Right lobe of liver (tissue), 6 donors: Measurements from ENCODE around the gene ADGRF3. TPM values are rescaled to one million over a fixed set of nuclear protein-coding genes. Genes with fewer than 3 reads are reported as not detected.

Experiments used
- ATAC-seq, 4 donors: fragments of 200-7000 bp; cut with Tn5 transposase; one replicate each; pipeline ENCODE4 v1.9.1; 2020; ENCODE audit warnings: mild to moderate bottlenecking in 4 of 4, moderate library complexity in 4 of 4
- DNase-seq, 3 donors: peaks; one replicate each; pipeline ENCODE4 v3.0.0-alpha.2; 2020
- H3K27ac ChIP-seq, 3 donors: fragments of 200-600 bp; one replicate each; pipeline ENCODE4 v1.8.0; 2022
- H3K27me3 ChIP-seq, 2 donors: fragments of 200-600 bp; one replicate each; pipeline ENCODE4 v1.8.0; 2022
- H3K36me3 ChIP-seq, 4 donors: fragments of 200-600 bp; sonication (generic) in 1 of 4; one replicate each; pipeline versions ENCODE4 v1.5.1 to v1.8.0; 2017 to 2022; ENCODE audit warnings: control low read depth in 1 of 4
- H3K4me1 ChIP-seq, 4 donors: fragments of 200-600 bp; sonication (generic) in 1 of 4; one replicate each; pipeline versions ENCODE4 v1.5.1 to v1.8.0; 2017 to 2022; ENCODE audit warnings: control low read depth in 1 of 4
- H3K4me3 ChIP-seq, 3 donors: fragments of 200-600 bp; one replicate each; pipeline ENCODE4 v1.8.0; 2022
- H3K9me3 ChIP-seq, 4 donors: fragments of 200-600 bp; sonication (generic) in 1 of 4; one replicate each; pipeline versions ENCODE4 v1.5.1 to v1.8.0; 2017 to 2022; ENCODE audit warnings: control low read depth in 1 of 4
- CTCF ChIP-seq, 4 donors: fragments of 200-600 bp in 3 of 4; fragments of 450-650 bp in 1 of 4; IDR thresholded peaks; one replicate each; pipeline versions ENCODE4 v1.5.1 to v1.8.0; 2016 to 2022; ENCODE audit warnings: antibody characterized with exemption in 4 of 4, mild to moderate bottlenecking in 2 of 4
- POLR2A ChIP-seq: fragments of 450-650 bp; IDR thresholded peaks from one replicate; pipeline ENCODE4 v1.6.1; 2017; ENCODE audit warnings: antibody characterized with exemption, mild to moderate bottlenecking
- WGBS: methylation state at CpG from one replicate; pipeline ENCODE4 v1.1.6; 2018; ENCODE audit warnings: low coverage, low lambda C conversion rate; ENCODE audit not compliant: insufficient coverage; ENCODE audit errors: missing lambda C conversion rate; 5-methylcytosine and 5-hydroxymethylcytosine counted together
- intact Hi-C, 2 donors: fragments of 100-400 bp; cut with DNase I; formaldehyde crosslinking; loops; one replicate each; pipeline versions ENCODE4 v1.11.2 to v1.14.1; 2022
- total RNA-seq, 6 experiments: library from RNA; depleted of rRNA in 2 of 6; stranded (reverse); fragments of >200 nt in 2 of 6; fragmentation: NEBNext Ultra II Directional in 3 of 6; extraction: Animal tissue kit (Norgen Biotek cat#: 25700) in 3 of 6; gene quantifications; one replicate each; pipeline versions ENCODE4 v1.1.0 to v1.2.4, GENCODE V29; 2016 to 2023
- donor health status: DM: no; HTN: yes; CAD: no.
- donor health status: DM: no; HTN: no; CAD: no.
- donor health status: DM: no; HTN: no; CAD: no.
- donor health status: DM: no; HTN: yes; CAD: no.
- donor health status: DM: no; HTN: yes; CAD: no.

ADGRF3 gene
- total RNA-seq, 6 experiments from 2014 or later: 0.07 to 0.51 (median 0.15) TPM; not detected in 3

GRCh38 chr2:26366957-26367356 lies 20.4 kb upstream of the ADGRF3 start:
- intact Hi-C loops: no loop called here
- Histone ChIP-seq H3K27ac (no peak overlapping the region), H3K36me3 (peaks cover 0 to 15% (median 0%) of the 10 kb centered on the region in 4 donors), H3K4me1 (peaks cover 0 to 11% (median 3%) of the 10 kb centered on the region in 4 donors), H3K4me3 (no peak overlapping the region), H3K9me3 (no peaks in the 10 kb centered on the region), H3K27me3 (no peaks in the 10 kb centered on the region)
- DNase-seq: no peak
- no peak for ATAC-seq
- TF ChIP-seq POLR2A: no peak
- TF ChIP-seq CTCF (IDR thresholded peaks at IDR 0.05): no peak
- WGBS: 90% methylated on average over 5 of the region's 5 CpGs

GRCh38 chr2:26364669-26365068 lies 18.1 kb upstream of the ADGRF3 start:
- no peak overlapping the region for H3K4me3 ChIP-seq
- H3K9me3 ChIP-seq: no peaks in the 10 kb centered on the region
- intact Hi-C loops: no loop called here
- DNase-seq: no peak
- H3K27ac ChIP-seq: no peak overlapping the region
- H3K36me3 ChIP-seq: peaks cover 0 to 15% (median 0%) of the 10 kb centered on the region in 4 donors
- 95% methylated on average over 4 of the region's 4 CpGs for WGBS
- no peaks in the 10 kb centered on the region for H3K27me3 ChIP-seq
- H3K4me1 ChIP-seq: peaks cover 0 to 11% (median 3%) of the 10 kb centered on the region in 4 donors
- no peak for TF ChIP-seq POLR2A
- TF ChIP-seq CTCF (IDR thresholded peaks at IDR 0.05): no peak
- ATAC-seq: no peak

GRCh38 chr2:26363958-26364357 lies 17.4 kb upstream of the ADGRF3 start:
- ATAC-seq (no peak), DNase-seq (no peak)
- TF ChIP-seq CTCF (IDR thresholded peaks at IDR 0.05): no peak
- no peak for TF ChIP-seq POLR2A
- no peak overlapping the region for H3K4me3 ChIP-seq
- 64% methylated on average over 2 of the region's 3 CpGs for WGBS
- no peaks in the 10 kb centered on the region for H3K9me3 ChIP-seq
- H3K4me1 ChIP-seq: peaks cover 0 to 11% (median 3%) of the 10 kb centered on the region in 4 donors
- H3K36me3 ChIP-seq: peaks cover 0 to 15% (median 0%) of the 10 kb centered on the region in 4 donors
- intact Hi-C loops: no loop called here
- H3K27me3 ChIP-seq: no peaks in the 10 kb centered on the region
- H3K27ac ChIP-seq: no peak overlapping the region

GRCh38 chr2:26363323-26363722 lies 16.7 kb upstream of the ADGRF3 start:
- ATAC-seq: peak; percentile 88 to 99 (median 92)
- no peak overlapping the region for H3K4me3 ChIP-seq
- 48% methylated on average over 4 of the region's 4 CpGs for WGBS
- H3K4me1 ChIP-seq: peaks cover 0 to 11% (median 3%) of the 10 kb centered on the region in 4 donors
- TF ChIP-seq CTCF (IDR thresholded peaks at IDR 0.05): no peak
- no peak for TF ChIP-seq POLR2A
- intact Hi-C loops: no loop called here
- H3K27ac ChIP-seq: peak overlapping the region in 1 of 3 donors; percentile 9
- H3K9me3 ChIP-seq: no peaks in the 10 kb centered on the region
- H3K36me3 ChIP-seq: peaks cover 0 to 14% (median 0%) of the 10 kb centered on the region in 4 donors
- no peaks in the 10 kb centered on the region for H3K27me3 ChIP-seq
- no peak for DNase-seq
